SK-N-SH (cell line): Measurements from ENCODE around the gene POFUT2.

Source experiments
- CHD2 ChIP-seq: fragments of 150-350 bp; IDR thresholded peaks from 2 replicates; pipeline ENCODE4 v1.6.1; 2018; ENCODE audit warnings: low read length; ENCODE audit not compliant: partially characterized antibody
- ELF1 ChIP-seq: IDR thresholded peaks from 2 replicates; pipeline ENCODE4 v1.4.0; 2012
- EP300 ChIP-seq, 2 experiments: IDR thresholded peaks; 2 replicates each; pipeline versions ENCODE4 v1.4.0 to v1.6.1; 2012; ENCODE audit warnings: borderline replicate concordance in 1 of 2, low read depth in 1 of 2, low read length in 1 of 2
- MEF2A ChIP-seq: IDR thresholded peaks from 2 replicates; pipeline ENCODE4 v1.4.0; 2012; ENCODE audit warnings: low read depth, borderline replicate concordance
- RCOR1 ChIP-seq: fragments of 150-350 bp; IDR thresholded peaks from 2 replicates; pipeline ENCODE4 v1.6.1; 2017; ENCODE audit warnings: antibody characterized with exemption, low read length
- SMC3 ChIP-seq: IDR thresholded peaks from 2 replicates; pipeline ENCODE4 v1.6.1; 2012; ENCODE audit warnings: low read depth, low read length, improper control_type of control experiment
- TCF12 ChIP-seq: IDR thresholded peaks from 2 replicates; pipeline ENCODE4 v1.4.0; 2012
- ZBTB33 ChIP-seq: IDR thresholded peaks from 2 replicates; pipeline ENCODE4 v1.4.0; 2012; ENCODE audit warnings: low read depth, borderline replicate concordance
- TF ChIP-seq, protein P1 (sequence below): fragments of 200-600 bp; sonication (generic); IDR thresholded peaks from 2 replicates; pipeline ENCODE4 v1.6.1; 2017; ENCODE audit warnings: antibody characterized with exemption, mild to moderate bottlenecking, moderate library complexity

DNA sequence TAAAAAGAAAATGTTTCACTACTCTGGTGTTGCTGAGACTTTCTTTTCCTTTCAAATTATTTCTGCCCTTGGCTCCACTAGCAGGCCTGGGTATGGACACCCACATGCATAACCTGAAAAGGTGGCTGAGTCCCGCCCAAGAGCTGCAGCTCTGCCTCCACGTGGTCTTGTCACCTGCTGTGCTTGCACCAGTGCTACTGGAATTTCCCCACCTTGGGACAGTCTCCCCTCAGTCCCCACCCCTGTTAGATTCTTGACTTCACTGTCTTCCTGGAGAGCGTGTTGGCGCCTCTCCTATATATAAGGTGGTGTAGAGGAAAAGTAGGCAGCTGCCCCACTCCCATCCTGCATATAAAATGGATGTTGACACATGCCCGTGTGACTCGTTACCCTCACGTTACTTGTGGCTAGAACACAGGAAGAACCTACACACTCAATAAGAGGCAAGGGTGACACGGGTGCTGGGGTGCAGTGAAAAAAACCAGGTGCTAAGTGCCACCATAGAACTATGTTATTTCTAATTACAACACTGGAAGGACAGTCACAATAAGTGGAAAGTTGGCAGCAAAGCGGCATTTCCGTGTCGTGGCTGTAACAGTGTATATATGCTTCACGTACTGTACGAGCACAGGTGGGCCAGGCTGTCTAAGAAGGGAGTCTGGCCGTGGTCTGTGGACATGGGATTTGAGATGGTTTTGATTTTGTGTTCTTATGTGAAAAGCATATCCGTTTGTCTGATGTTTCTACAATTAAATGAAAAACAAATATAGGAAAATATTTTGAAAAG lies 61.0 kb downstream of the POFUT2 start:
- TF ChIP-seq, protein P1, sequence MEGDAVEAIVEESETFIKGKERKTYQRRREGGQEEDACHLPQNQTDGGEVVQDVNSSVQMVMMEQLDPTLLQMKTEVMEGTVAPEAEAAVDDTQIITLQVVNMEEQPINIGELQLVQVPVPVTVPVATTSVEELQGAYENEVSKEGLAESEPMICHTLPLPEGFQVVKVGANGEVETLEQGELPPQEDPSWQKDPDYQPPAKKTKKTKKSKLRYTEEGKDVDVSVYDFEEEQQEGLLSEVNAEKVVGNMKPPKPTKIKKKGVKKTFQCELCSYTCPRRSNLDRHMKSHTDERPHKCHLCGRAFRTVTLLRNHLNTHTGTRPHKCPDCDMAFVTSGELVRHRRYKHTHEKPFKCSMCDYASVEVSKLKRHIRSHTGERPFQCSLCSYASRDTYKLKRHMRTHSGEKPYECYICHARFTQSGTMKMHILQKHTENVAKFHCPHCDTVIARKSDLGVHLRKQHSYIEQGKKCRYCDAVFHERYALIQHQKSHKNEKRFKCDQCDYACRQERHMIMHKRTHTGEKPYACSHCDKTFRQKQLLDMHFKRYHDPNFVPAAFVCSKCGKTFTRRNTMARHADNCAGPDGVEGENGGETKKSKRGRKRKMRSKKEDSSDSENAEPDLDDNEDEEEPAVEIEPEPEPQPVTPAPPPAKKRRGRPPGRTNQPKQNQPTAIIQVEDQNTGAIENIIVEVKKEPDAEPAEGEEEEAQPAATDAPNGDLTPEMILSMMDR, result no peak
- TF ChIP-seq SMC3 (no peak), RCOR1 (no peak), EP300 (IDR thresholded peaks at IDR 0.05; ENCODE audit: borderline replicate concordance in 1 of 2, low read depth in 1 of 2, low read length in 1 of 2) (no peak), ZBTB33 (no peak), MEF2A (no peak), TCF12 (no peak), ELF1 (no peak), CHD2 (no peak)
